ENCODE measurements around the gene ZYG11B.
"Not testable (repeated sequence)": the region's sequence is repeated elsewhere in the genome, so short reads cannot be mapped to it uniquely, and the experiment has no call there.

Gene ZYG11B

GRCh38 chr1:52767596-52768280 is 41.5 kb downstream of the ZYG11B start:
- Histone ChIP-seq H3K9ac (ENCODE audit: low read length) (no peak overlapping the region), H3K4me3 (ENCODE audit: low read length) (no peak overlapping the region), H3K4me1 (ENCODE audit: control insufficient read depth, insufficient read depth, low read length) (no peaks in the 10 kb centered on the region), H3K36me3 (ENCODE audit: control insufficient read depth, insufficient read depth, low read length, severe bottlenecking) (peaks cover 37% of the 10 kb centered on the region), H3K9me3 (ENCODE audit: control insufficient read depth, low read length) (no peaks in the 10 kb centered on the region), H3K27me3 (replicated peaks; ENCODE audit: control insufficient read depth, insufficient read depth, low read length) (no peaks in the 10 kb centered on the region)
- no peak for DNase-seq (ENCODE audit: low read depth)

GRCh38 chr1:52769346-52770033 is 43.2 kb downstream of the ZYG11B start:
- H3K9me3 ChIP-seq (ENCODE audit: control insufficient read depth, low read length), result no peaks in the 10 kb centered on the region
- peaks cover 43% of the 10 kb centered on the region for H3K36me3 ChIP-seq (ENCODE audit: control insufficient read depth, insufficient read depth, low read length, severe bottlenecking)
- H3K27me3 ChIP-seq (replicated peaks; ENCODE audit: control insufficient read depth, insufficient read depth, low read length), result no peaks in the 10 kb centered on the region
- no peak overlapping the region for H3K9ac ChIP-seq (ENCODE audit: low read length)
- H3K4me3 ChIP-seq (ENCODE audit: low read length), result no peak overlapping the region
- DNase-seq (ENCODE audit: low read depth), result no peak
- no peaks in the 10 kb centered on the region for H3K4me1 ChIP-seq (ENCODE audit: control insufficient read depth, insufficient read depth, low read length)

- Histone ChIP-seq H3K9ac (ENCODE audit: low read length) (no peak overlapping the region), H3K9me3 (ENCODE audit: control insufficient read depth, low read length) (no peaks in the 10 kb centered on the region), H3K36me3 (ENCODE audit: control insufficient read depth, insufficient read depth, low read length, severe bottlenecking) (peaks cover 47% of the 10 kb centered on the region), H3K4me3 (ENCODE audit: low read length) (no peak overlapping the region), H3K4me1 (ENCODE audit: control insufficient read depth, insufficient read depth, low read length) (no peaks in the 10 kb centered on the region), H3K27me3 (replicated peaks; ENCODE audit: control insufficient read depth, insufficient read depth, low read length) (no peaks in the 10 kb centered on the region)
- DNase-seq (ENCODE audit: low read depth), result no peak
Observed at GRCh38 chr1:52771384-52771783, 45.1 kb downstream of the ZYG11B start.

GRCh38 chr1:52786148-52786547 is 59.9 kb downstream of the ZYG11B start:
- H3K27me3 ChIP-seq (replicated peaks; ENCODE audit: control insufficient read depth, insufficient read depth, low read length), result no peaks in the 10 kb centered on the region
- no peak overlapping the region for H3K9ac ChIP-seq (ENCODE audit: low read length)
- no peaks in the 10 kb centered on the region for H3K9me3 ChIP-seq (ENCODE audit: control insufficient read depth, low read length)
- peaks cover 86% of the 10 kb centered on the region for H3K36me3 ChIP-seq (ENCODE audit: control insufficient read depth, insufficient read depth, low read length, severe bottlenecking)
- no peak for DNase-seq (ENCODE audit: low read depth)
- no peak overlapping the region for H3K4me3 ChIP-seq (ENCODE audit: low read length)
- H3K4me1 ChIP-seq (ENCODE audit: control insufficient read depth, insufficient read depth, low read length), result no peaks in the 10 kb centered on the region

GRCh38 chr1:52790429-52790828 is 64.2 kb downstream of the ZYG11B start:
- H3K4me1 ChIP-seq (ENCODE audit: control insufficient read depth, insufficient read depth, low read length); DNase-seq (ENCODE audit: low read depth); H3K9me3 ChIP-seq (ENCODE audit: control insufficient read depth, low read length); H3K9ac ChIP-seq (ENCODE audit: low read length); H3K4me3 ChIP-seq (ENCODE audit: low read length); H3K27me3 ChIP-seq (replicated peaks; ENCODE audit: control insufficient read depth, insufficient read depth, low read length): not testable (repeated sequence)
- H3K36me3 ChIP-seq (ENCODE audit: control insufficient read depth, insufficient read depth, low read length, severe bottlenecking), result peaks cover 75% of the 10 kb centered on the region

- no peaks in the 10 kb centered on the region for H3K4me1 ChIP-seq (ENCODE audit: control insufficient read depth, insufficient read depth, low read length)
- H3K4me3 ChIP-seq (ENCODE audit: low read length), result no peak overlapping the region
- no peaks in the 10 kb centered on the region for H3K9me3 ChIP-seq (ENCODE audit: control insufficient read depth, low read length)
- no peak for DNase-seq (ENCODE audit: low read depth)
- H3K27me3 ChIP-seq (replicated peaks; ENCODE audit: control insufficient read depth, insufficient read depth, low read length), result no peaks in the 10 kb centered on the region
- H3K9ac ChIP-seq (ENCODE audit: low read length), result no peak overlapping the region
- H3K36me3 ChIP-seq (ENCODE audit: control insufficient read depth, insufficient read depth, low read length, severe bottlenecking), result peaks cover 70% of the 10 kb centered on the region
Observed at GRCh38 chr1:52792036-52792435, 65.8 kb downstream of the ZYG11B start.

GRCh38 chr1:52793717-52794116 is 67.5 kb downstream of the ZYG11B start:
- not testable (repeated sequence) for H3K9me3 ChIP-seq (ENCODE audit: control insufficient read depth, low read length); H3K9ac ChIP-seq (ENCODE audit: low read length); H3K4me1 ChIP-seq (ENCODE audit: control insufficient read depth, insufficient read depth, low read length); H3K4me3 ChIP-seq (ENCODE audit: low read length); H3K27me3 ChIP-seq (replicated peaks; ENCODE audit: control insufficient read depth, insufficient read depth, low read length); DNase-seq (ENCODE audit: low read depth)
- H3K36me3 ChIP-seq (ENCODE audit: control insufficient read depth, insufficient read depth, low read length, severe bottlenecking), result peaks cover 63% of the 10 kb centered on the region

GRCh38 chr1:52795464-52795863 is 69.2 kb downstream of the ZYG11B start:
- Histone ChIP-seq H3K4me1 (ENCODE audit: control insufficient read depth, insufficient read depth, low read length) (no peaks in the 10 kb centered on the region), H3K9me3 (ENCODE audit: control insufficient read depth, low read length) (no peaks in the 10 kb centered on the region), H3K9ac (ENCODE audit: low read length) (no peak overlapping the region), H3K27me3 (replicated peaks; ENCODE audit: control insufficient read depth, insufficient read depth, low read length) (no peaks in the 10 kb centered on the region), H3K4me3 (ENCODE audit: low read length) (no peak overlapping the region), H3K36me3 (ENCODE audit: control insufficient read depth, insufficient read depth, low read length, severe bottlenecking) (peaks cover 52% of the 10 kb centered on the region)
- no peak for DNase-seq (ENCODE audit: low read depth)

- Histone ChIP-seq H3K9ac (ENCODE audit: low read length) (no peak overlapping the region), H3K4me3 (ENCODE audit: low read length) (no peak overlapping the region), H3K4me1 (ENCODE audit: control insufficient read depth, insufficient read depth, low read length) (no peaks in the 10 kb centered on the region), H3K36me3 (ENCODE audit: control insufficient read depth, insufficient read depth, low read length, severe bottlenecking) (peaks cover 54% of the 10 kb centered on the region), H3K9me3 (ENCODE audit: control insufficient read depth, low read length) (no peaks in the 10 kb centered on the region), H3K27me3 (replicated peaks; ENCODE audit: control insufficient read depth, insufficient read depth, low read length) (no peaks in the 10 kb centered on the region)
- no peak for DNase-seq (ENCODE audit: low read depth)
Observed at GRCh38 chr1:52798331-52798730, 72.1 kb downstream of the ZYG11B start.

- no peaks in the 10 kb centered on the region for H3K27me3 ChIP-seq (replicated peaks; ENCODE audit: control insufficient read depth, insufficient read depth, low read length)
Observed at GRCh38 chr1:52801011-52801410, 74.8 kb downstream of the ZYG11B start.

GRCh38 chr1:52804083-52804482 is 77.8 kb downstream of the ZYG11B start:
- H3K4me3 ChIP-seq (ENCODE audit: low read length); H3K9me3 ChIP-seq (ENCODE audit: control insufficient read depth, low read length); DNase-seq (ENCODE audit: low read depth); H3K9ac ChIP-seq (ENCODE audit: low read length); H3K4me1 ChIP-seq (ENCODE audit: control insufficient read depth, insufficient read depth, low read length); H3K27me3 ChIP-seq (replicated peaks; ENCODE audit: control insufficient read depth, insufficient read depth, low read length): not testable (repeated sequence)
- peaks cover 49% of the 10 kb centered on the region for H3K36me3 ChIP-seq (ENCODE audit: control insufficient read depth, insufficient read depth, low read length, severe bottlenecking)

More at GRCh38 chr1:52801011-52801410, 74.8 kb downstream of the ZYG11B start:
- Histone ChIP-seq H3K9ac (ENCODE audit: low read length) (no peak overlapping the region), H3K36me3 (ENCODE audit: control insufficient read depth, insufficient read depth, low read length, severe bottlenecking) (peaks cover 54% of the 10 kb centered on the region), H3K4me1 (ENCODE audit: control insufficient read depth, insufficient read depth, low read length) (no peaks in the 10 kb centered on the region), H3K4me3 (ENCODE audit: low read length) (no peak overlapping the region), H3K9me3 (ENCODE audit: control insufficient read depth, low read length) (no peaks in the 10 kb centered on the region)
- no peak for DNase-seq (ENCODE audit: low read depth)
